Kidney epithelial cell (primary cell): ENCODE results near the gene TMEFF2. TPM values are rescaled to one million over a fixed set of nuclear protein-coding genes. Genes with fewer than 3 reads are reported as not detected.
"Not testable (repeated sequence)": the region's sequence is repeated elsewhere in the genome, so short reads cannot be mapped to it uniquely, and the experiment has no call there.

Experiments used
- DNase-seq: peaks from one replicate; pipeline ENCODE4 v3.0.0-alpha.2; 2010; ENCODE audit warnings: low read depth
- H3K27me3 ChIP-seq: 2 replicates; pipeline ENCODE4 v1.6.0; 2011; ENCODE audit warnings: low read length; ENCODE audit not compliant: control insufficient read depth, insufficient read depth
- H3K36me3 ChIP-seq: 2 replicates; pipeline ENCODE4 v1.5.1; 2011; ENCODE audit warnings: low read length; ENCODE audit not compliant: control insufficient read depth, insufficient read depth
- H3K4me3 ChIP-seq: 2 replicates; pipeline ENCODE4 v1.5.1; 2011; ENCODE audit warnings: low read depth, mild to moderate bottlenecking, control low read depth, low read length
- CTCF ChIP-seq: IDR thresholded peaks from 2 replicates; pipeline ENCODE4 v1.5.1; 2011; ENCODE audit warnings: mild to moderate bottlenecking, moderate library complexity, low read length, control low read depth, inconsistent platforms; ENCODE audit not compliant: insufficient read depth, poor library complexity, severe bottlenecking
- total RNA-seq: library from RNA; depleted of rRNA; stranded (reverse); fragments of >200 nt; gene quantifications from 2 replicates; pipeline ENCODE4 v1.2.3, GENCODE V29; 2015

Gene TMEFF2
- total RNA-seq, 1 donor from 2014 or later: not detected

- no peaks in the 10 kb centered on the region for H3K36me3 ChIP-seq
- DNase-seq: no peak
- H3K27me3 ChIP-seq: no peaks in the 10 kb centered on the region
- H3K4me3 ChIP-seq: no peak overlapping the region
- TF ChIP-seq CTCF: no peak
These were observed 271.7 kb downstream of the TMEFF2 start for GRCh38 chr2:191922736-191923651.

- H3K27me3 ChIP-seq, H3K4me3 ChIP-seq, DNase-seq, H3K36me3 ChIP-seq: not testable (repeated sequence)
These were observed 273.1 kb downstream of the TMEFF2 start for GRCh38 chr2:191921650-191922049.

GRCh38 chr2:191920502-191920901 lies 274.2 kb downstream of the TMEFF2 start:
- no peaks in the 10 kb centered on the region for H3K36me3 ChIP-seq
- DNase-seq: no peak
- no peak for TF ChIP-seq CTCF
- no peaks in the 10 kb centered on the region for H3K27me3 ChIP-seq
- no peak overlapping the region for H3K4me3 ChIP-seq

GRCh38 chr2:191917967-191918651 lies 276.6 kb downstream of the TMEFF2 start:
- H3K4me3 ChIP-seq: no peak overlapping the region
- no peaks in the 10 kb centered on the region for H3K36me3 ChIP-seq
- DNase-seq: no peak
- no peak for TF ChIP-seq CTCF
- H3K27me3 ChIP-seq: no peaks in the 10 kb centered on the region

GRCh38 chr2:191917430-191917881 lies 277.3 kb downstream of the TMEFF2 start:
- Histone ChIP-seq H3K36me3 (no peaks in the 10 kb centered on the region), H3K27me3 (no peaks in the 10 kb centered on the region), H3K4me3 (no peak overlapping the region)
- no peak for TF ChIP-seq CTCF
- no peak for DNase-seq

GRCh38 chr2:191916826-191917225 lies 277.9 kb downstream of the TMEFF2 start:
- DNase-seq: no peak
- Histone ChIP-seq H3K36me3 (no peaks in the 10 kb centered on the region), H3K27me3 (no peaks in the 10 kb centered on the region), H3K4me3 (no peak overlapping the region)
- no peak for TF ChIP-seq CTCF
